Tibial nerve (tissue), 4 donors: Measurements from ENCODE around the gene RPL29. TPM values are rescaled to one million over a fixed set of nuclear protein-coding genes. Genes with fewer than 3 reads are reported as not detected.
A peak's percentile ranks its signal among the peaks of the same experiment; 100 is the strongest.

Experiments used
- DNase-seq, 2 donors: peaks; one replicate each; pipeline ENCODE4 v3.0.0-alpha.2; 2019; ENCODE audit warnings: low spot score in 2 of 2
- H3K27ac ChIP-seq, 4 donors: fragments of 200-600 bp; sonication (generic) in 3 of 4; one replicate each; pipeline ENCODE4 v1.5.1; 2017 to 2019; ENCODE audit warnings: mild to moderate bottlenecking in 1 of 4
- H3K27me3 ChIP-seq, 2 donors: fragments of 200-600 bp; sonication (generic) in 1 of 2; one replicate each; pipeline versions ENCODE4 v1.5.1 to v1.6.0; 2017 to 2019
- H3K36me3 ChIP-seq, 3 donors: fragments of 200-600 bp; sonication (generic); one replicate each; pipeline ENCODE4 v1.5.1; 2018 to 2019
- H3K4me1 ChIP-seq, 4 donors: fragments of 200-600 bp; sonication (generic) in 3 of 4; one replicate each; pipeline ENCODE4 v1.5.1; 2017 to 2019
- H3K4me3 ChIP-seq, 4 donors: fragments of 200-600 bp; sonication (generic) in 3 of 4; one replicate each; pipeline ENCODE4 v1.5.1; 2017 to 2019; ENCODE audit warnings: mild to moderate bottlenecking in 1 of 4, moderate library complexity in 1 of 4
- H3K9me3 ChIP-seq, 4 donors: fragments of 200-600 bp; sonication (generic) in 3 of 4; one replicate each; pipeline ENCODE4 v1.5.1; 2017 to 2019
- EP300 ChIP-seq, 2 donors: sonication (generic); formaldehyde crosslinking; IDR thresholded peaks; one replicate each; pipeline ENCODE4 v1.6.1; 2017; ENCODE audit warnings: antibody characterized with exemption in 2 of 2, mild to moderate bottlenecking in 1 of 2
- POLR2A ChIP-seq, 2 donors: fragments of 450-650 bp; IDR thresholded peaks; one replicate each; pipeline ENCODE4 v1.6.1; 2017; ENCODE audit warnings: antibody characterized with exemption in 2 of 2, mild to moderate bottlenecking in 2 of 2, moderate library complexity in 2 of 2
- WGBS, 2 donors: methylation state at CpG; one replicate each; pipeline ENCODE4 v1.1.5; 2018; 5-methylcytosine and 5-hydroxymethylcytosine counted together
- total RNA-seq, 4 donors: library from RNA; depleted of rRNA; stranded (reverse); fragments of >200 nt; gene quantifications; one replicate each; pipeline ENCODE4 v1.1.0, GENCODE V29; 2016
- TF ChIP-seq, protein P1 (sequence below), 5 experiments: fragments of 200-600 bp in 3 of 5; fragments of 450-650 bp in 2 of 5; sonication (generic) in 3 of 5; IDR thresholded peaks; one replicate each; pipeline ENCODE4 v1.5.1; 2016 to 2019; ENCODE audit warnings: antibody characterized with exemption in 5 of 5, mild to moderate bottlenecking in 3 of 5, moderate library complexity in 2 of 5

The RPL29 gene
- total RNA-seq, 4 donors from 2014 or later, result 809 to 1,472 (median 1,336) TPM

DNA sequence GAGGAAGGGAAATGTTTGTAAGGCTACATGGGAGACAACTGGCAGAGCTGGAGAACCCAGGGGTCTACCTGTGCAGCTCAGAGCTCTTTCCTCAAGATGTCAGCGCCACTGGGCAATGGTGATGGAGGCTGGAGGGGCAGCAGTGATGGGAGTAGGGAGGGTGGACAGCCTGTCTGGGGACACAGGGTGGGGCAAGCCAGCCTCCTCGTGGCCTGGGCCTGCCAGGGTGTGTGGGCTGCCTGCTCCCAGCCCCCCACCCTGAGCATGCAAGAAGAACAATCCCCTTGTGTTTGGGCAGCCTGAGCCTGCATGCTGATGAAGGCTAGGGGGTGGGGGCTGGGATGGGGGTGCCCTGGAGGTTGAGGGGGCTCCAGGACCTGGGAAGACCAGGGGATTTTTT is 29.7 kb downstream of the RPL29 start:
- DNase-seq, result no peak
- no peak for TF ChIP-seq POLR2A (IDR thresholded peaks at IDR 0.05)
- peak in 1 of 2 donors; percentile 61 for TF ChIP-seq EP300 (IDR thresholded peaks at IDR 0.05)
- TF ChIP-seq, protein P1, sequence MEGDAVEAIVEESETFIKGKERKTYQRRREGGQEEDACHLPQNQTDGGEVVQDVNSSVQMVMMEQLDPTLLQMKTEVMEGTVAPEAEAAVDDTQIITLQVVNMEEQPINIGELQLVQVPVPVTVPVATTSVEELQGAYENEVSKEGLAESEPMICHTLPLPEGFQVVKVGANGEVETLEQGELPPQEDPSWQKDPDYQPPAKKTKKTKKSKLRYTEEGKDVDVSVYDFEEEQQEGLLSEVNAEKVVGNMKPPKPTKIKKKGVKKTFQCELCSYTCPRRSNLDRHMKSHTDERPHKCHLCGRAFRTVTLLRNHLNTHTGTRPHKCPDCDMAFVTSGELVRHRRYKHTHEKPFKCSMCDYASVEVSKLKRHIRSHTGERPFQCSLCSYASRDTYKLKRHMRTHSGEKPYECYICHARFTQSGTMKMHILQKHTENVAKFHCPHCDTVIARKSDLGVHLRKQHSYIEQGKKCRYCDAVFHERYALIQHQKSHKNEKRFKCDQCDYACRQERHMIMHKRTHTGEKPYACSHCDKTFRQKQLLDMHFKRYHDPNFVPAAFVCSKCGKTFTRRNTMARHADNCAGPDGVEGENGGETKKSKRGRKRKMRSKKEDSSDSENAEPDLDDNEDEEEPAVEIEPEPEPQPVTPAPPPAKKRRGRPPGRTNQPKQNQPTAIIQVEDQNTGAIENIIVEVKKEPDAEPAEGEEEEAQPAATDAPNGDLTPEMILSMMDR (IDR thresholded peaks at IDR 0.05), result no peak
- Histone ChIP-seq H3K9me3 (no peaks in the 10 kb centered on the region), H3K4me1 (peaks cover 0 to 79% (median 34%) of the 10 kb centered on the region in 4 donors), H3K36me3 (peaks cover 0 to 16% (median 0%) of the 10 kb centered on the region in 3 donors), H3K27me3 (no peaks in the 10 kb centered on the region), H3K4me3 (peak overlapping the region; percentile 62 to 99 (median 76)), H3K27ac (peak overlapping the region; percentile 92 to 99 (median 96))
- WGBS, 2 donors, result 45 to 59% methylated on average over 2 of the region's 2 CpGs

DNA sequence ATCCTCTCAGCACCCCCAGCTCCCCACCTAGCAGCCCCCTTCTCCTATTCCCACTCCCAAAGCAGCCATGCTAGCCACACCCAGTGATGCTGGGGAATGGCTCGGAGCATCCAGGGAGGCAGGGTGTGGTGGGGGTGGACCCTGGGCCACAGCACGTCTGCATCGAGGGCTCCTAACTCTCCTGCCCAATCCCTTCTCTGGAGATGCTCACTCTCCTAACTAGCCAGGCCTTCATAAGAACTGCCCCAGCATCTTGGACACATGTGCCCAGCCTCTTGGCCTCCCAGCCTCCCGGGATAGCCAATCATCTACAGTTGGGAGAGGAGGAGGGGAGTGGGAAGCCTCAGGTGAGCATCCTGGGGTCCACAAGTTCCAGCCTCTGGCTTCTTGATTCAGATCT is 31.2 kb downstream of the RPL29 start:
- H3K4me1 ChIP-seq, result peaks cover 0 to 76% (median 34%) of the 10 kb centered on the region in 4 donors
- H3K9me3 ChIP-seq, result no peaks in the 10 kb centered on the region
- WGBS, 2 donors, result 29 to 44% methylated on average over 4 of the region's 4 CpGs

DNA sequence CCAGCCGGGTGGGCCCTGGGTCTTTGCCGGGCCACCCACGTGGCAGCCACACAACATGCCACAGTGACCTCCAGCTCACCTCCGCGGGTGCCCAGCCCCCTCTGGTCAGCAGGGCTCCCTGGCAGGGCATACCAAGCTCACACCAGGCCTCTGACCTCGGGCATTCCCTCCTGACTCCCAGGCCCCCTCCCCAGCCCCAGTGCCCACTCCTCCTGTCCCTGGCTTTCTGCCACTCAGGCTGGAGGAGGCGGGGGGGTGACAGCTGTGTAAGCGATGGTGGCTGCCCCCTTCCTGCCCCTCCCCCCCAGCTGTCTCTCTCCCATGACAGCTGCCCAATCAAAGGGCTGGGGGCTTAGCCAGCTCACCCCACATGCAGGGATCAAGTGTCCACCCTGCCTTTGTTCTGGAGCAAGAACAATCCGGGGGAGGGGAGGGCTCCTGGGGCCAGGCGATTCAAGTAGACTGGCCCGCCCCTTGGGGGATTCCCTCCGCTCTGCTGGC is 31.7 kb downstream of the RPL29 start:
- 19 to 42% methylated on average over 8 to 12 of the region's 12 CpGs for WGBS, 2 donors
- no peaks in the 10 kb centered on the region for H3K27me3 ChIP-seq
- peak overlapping the region in 3 of 4 donors; percentile 92 to 99 (median 95) for H3K27ac ChIP-seq

More for the DNA sequence above, 31.2 kb downstream of the RPL29 start:
- peaks cover 0 to 23% (median 0%) of the 10 kb centered on the region in 3 donors for H3K36me3 ChIP-seq
- DNase-seq, result no peak
- peak overlapping the region; percentile 92 to 99 (median 96) for H3K27ac ChIP-seq
- TF ChIP-seq POLR2A (IDR thresholded peaks at IDR 0.05) (no peak), EP300 (IDR thresholded peaks at IDR 0.05) (no peak)
- TF ChIP-seq, protein P1 (IDR thresholded peaks at IDR 0.05), result no peak
- H3K27me3 ChIP-seq, result no peaks in the 10 kb centered on the region
- peak overlapping the region in 1 of 4 donors; percentile 85 for H3K4me3 ChIP-seq

DNA sequence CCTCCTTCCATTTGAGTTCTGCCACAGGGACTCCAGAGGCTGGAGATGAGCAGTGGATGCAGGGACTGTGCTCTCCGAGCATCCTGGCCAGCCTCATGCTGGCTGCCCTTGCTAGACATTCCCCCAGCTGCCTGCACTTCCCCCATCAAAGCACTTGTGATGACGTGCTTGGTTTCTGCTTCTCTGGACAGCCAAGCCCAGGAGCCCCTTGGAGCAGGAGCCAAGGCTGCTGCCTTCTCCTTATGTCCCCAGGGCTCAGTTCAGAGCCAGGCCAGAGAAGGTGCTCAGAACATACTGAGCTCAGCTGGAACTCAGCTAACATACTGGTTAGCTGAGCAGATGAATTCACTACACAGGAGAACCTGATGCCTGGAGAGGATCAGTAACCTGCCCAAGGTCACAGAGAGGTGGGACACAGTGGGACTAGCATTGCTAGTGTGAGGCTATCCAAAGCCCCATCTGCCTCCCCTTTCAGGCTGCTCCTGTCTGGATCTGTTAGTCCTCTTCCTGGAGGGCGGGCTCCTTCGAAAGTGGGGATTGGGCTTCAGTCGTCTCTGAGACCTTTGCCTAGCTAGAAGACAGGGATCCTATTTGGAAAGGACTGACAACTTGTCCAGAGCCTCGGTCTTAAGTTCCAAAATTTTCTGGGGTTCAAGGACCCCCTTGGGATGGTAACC is 32.7 kb downstream of the RPL29 start:
- H3K27ac ChIP-seq, result peak overlapping the region in 2 of 4 donors; percentile 95 to 99

More for the DNA sequence above, 31.7 kb downstream of the RPL29 start:
- peaks cover 0 to 71% (median 34%) of the 10 kb centered on the region in 4 donors for H3K4me1 ChIP-seq
- H3K4me3 ChIP-seq, result peak overlapping the region in 1 of 4 donors; percentile 85
- TF ChIP-seq POLR2A (IDR thresholded peaks at IDR 0.05) (no peak), EP300 (IDR thresholded peaks at IDR 0.05) (no peak)
- TF ChIP-seq, protein P1 (IDR thresholded peaks at IDR 0.05), result no peak
- no peaks in the 10 kb centered on the region for H3K9me3 ChIP-seq
- no peak for DNase-seq
- peaks cover 0 to 29% (median 0%) of the 10 kb centered on the region in 3 donors for H3K36me3 ChIP-seq

More for the DNA sequence above, 32.7 kb downstream of the RPL29 start:
- H3K27me3 ChIP-seq, result no peaks in the 10 kb centered on the region
- DNase-seq, result no peak
- peaks cover 0 to 63% (median 28%) of the 10 kb centered on the region in 4 donors for H3K4me1 ChIP-seq
- H3K36me3 ChIP-seq, result peaks cover 0 to 39% (median 0%) of the 10 kb centered on the region in 3 donors
- H3K4me3 ChIP-seq, result no peak overlapping the region
- 33 to 59% methylated on average over 5 to 6 of the region's 6 CpGs for WGBS, 2 donors
- TF ChIP-seq, protein P1 (IDR thresholded peaks at IDR 0.05), result no peak
- no peak for TF ChIP-seq EP300 (IDR thresholded peaks at IDR 0.05)
- no peak for TF ChIP-seq POLR2A (IDR thresholded peaks at IDR 0.05)
- no peaks in the 10 kb centered on the region for H3K9me3 ChIP-seq
